Suprapubic skin (tissue), 4 donors: ENCODE measurements around the gene GMEB2. TPM values are rescaled to one million over a fixed set of nuclear protein-coding genes. Genes with fewer than 3 reads are reported as not detected.
"Not testable (repeated sequence)": the region's sequence is repeated elsewhere in the genome, so short reads cannot be mapped to it uniquely, and the experiment has no call there.

ENCODE experiments used
- DNase-seq, 2 donors: peaks; one replicate each; pipeline ENCODE4 v3.0.0-alpha.2; 2019; ENCODE audit warnings: low spot score in 2 of 2
- H3K27ac ChIP-seq: fragments of 200-600 bp; sonication (generic); one replicate; pipeline ENCODE4 v1.5.1; 2019
- H3K27me3 ChIP-seq: fragments of 200-600 bp; sonication (generic); one replicate; pipeline ENCODE4 v1.5.1; 2019
- H3K36me3 ChIP-seq: fragments of 200-600 bp; sonication (generic); one replicate; pipeline ENCODE4 v1.5.1; 2019
- H3K4me1 ChIP-seq: fragments of 200-600 bp; sonication (generic); one replicate; pipeline ENCODE4 v1.5.1; 2019
- H3K4me3 ChIP-seq: fragments of 200-600 bp; sonication (generic); one replicate; pipeline ENCODE4 v1.5.1; 2019; ENCODE audit warnings: mild to moderate bottlenecking
- H3K9me3 ChIP-seq: fragments of 200-600 bp; sonication (generic); one replicate; pipeline ENCODE4 v1.5.1; 2019
- EP300 ChIP-seq: sonication (generic); formaldehyde crosslinking; IDR thresholded peaks from one replicate; pipeline ENCODE4 v1.6.1; 2017; ENCODE audit warnings: antibody characterized with exemption
- POLR2A ChIP-seq, 2 donors: fragments of 450-650 bp; IDR thresholded peaks; one replicate each; pipeline ENCODE4 v1.6.1; 2017; ENCODE audit warnings: antibody characterized with exemption in 2 of 2, mild to moderate bottlenecking in 2 of 2, moderate library complexity in 2 of 2
- POLR2AphosphoS5 ChIP-seq, 3 donors: sonication (generic); formaldehyde crosslinking; IDR thresholded peaks; one replicate each; pipeline ENCODE4 v1.6.1; 2017; ENCODE audit warnings: antibody characterized with exemption in 3 of 3
- WGBS: methylation state at CpG from one replicate; pipeline ENCODE4 v1.1.5; 2018; 5-methylcytosine and 5-hydroxymethylcytosine counted together
- total RNA-seq, 4 donors: library from RNA; depleted of rRNA; stranded (reverse); fragments of >200 nt; gene quantifications; one replicate each; pipeline ENCODE4 v1.1.0, GENCODE V29; 2016
- TF ChIP-seq, protein P1 (sequence below), 2 donors: fragments of 200-600 bp in 1 of 2; fragments of 450-650 bp in 1 of 2; sonication (generic) in 1 of 2; IDR thresholded peaks; one replicate each; pipeline ENCODE4 v1.5.1; 2016 to 2019; ENCODE audit warnings: antibody characterized with exemption in 2 of 2, mild to moderate bottlenecking in 1 of 2, moderate library complexity in 1 of 2

The GMEB2 gene, protein sequence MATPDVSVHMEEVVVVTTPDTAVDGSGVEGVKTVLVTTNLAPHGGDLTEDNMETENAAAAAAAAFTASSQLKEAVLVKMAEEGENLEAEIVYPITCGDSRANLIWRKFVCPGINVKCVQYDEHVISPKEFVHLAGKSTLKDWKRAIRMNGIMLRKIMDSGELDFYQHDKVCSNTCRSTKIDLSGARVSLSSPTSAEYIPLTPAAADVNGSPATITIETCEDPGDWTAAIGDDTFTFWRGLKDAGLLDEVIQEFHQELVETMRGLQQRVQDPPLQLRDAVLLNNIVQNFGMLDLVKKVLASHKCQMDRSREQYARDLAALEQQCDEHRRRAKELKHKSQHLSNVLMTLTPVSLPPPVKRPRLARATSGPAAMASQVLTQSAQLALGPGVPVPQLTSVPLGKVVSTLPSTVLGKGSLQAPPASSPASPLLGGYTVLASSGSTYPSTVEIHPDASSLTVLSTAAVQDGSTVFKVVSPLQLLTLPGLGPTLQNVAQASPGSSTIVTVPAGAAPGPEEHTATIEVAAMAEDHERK
- 10 to 100 TPM; 15.5 to 18.5 (median 16.4) TPM for total RNA-seq

- H3K9me3 ChIP-seq, result no peaks in the 10 kb centered on the region
- H3K27ac ChIP-seq, result peak within 1 kb of the TSS; percentile 93
- H3K4me3 ChIP-seq, result peak within 1 kb of the TSS; percentile 98
- H3K36me3 ChIP-seq, result no peaks in the 10 kb centered on the region
- DNase-seq, result peak in 1 of 2 donors; percentile 78
- peaks cover 34% of the 10 kb centered on the region for H3K4me1 ChIP-seq
- TF ChIP-seq POLR2A (IDR thresholded peaks at IDR 0.05) (peak in 1 of 2 donors; percentile 32), EP300 (no peak), POLR2AphosphoS5 (IDR thresholded peaks at IDR 0.05) (no peak)
- TF ChIP-seq, protein P1, sequence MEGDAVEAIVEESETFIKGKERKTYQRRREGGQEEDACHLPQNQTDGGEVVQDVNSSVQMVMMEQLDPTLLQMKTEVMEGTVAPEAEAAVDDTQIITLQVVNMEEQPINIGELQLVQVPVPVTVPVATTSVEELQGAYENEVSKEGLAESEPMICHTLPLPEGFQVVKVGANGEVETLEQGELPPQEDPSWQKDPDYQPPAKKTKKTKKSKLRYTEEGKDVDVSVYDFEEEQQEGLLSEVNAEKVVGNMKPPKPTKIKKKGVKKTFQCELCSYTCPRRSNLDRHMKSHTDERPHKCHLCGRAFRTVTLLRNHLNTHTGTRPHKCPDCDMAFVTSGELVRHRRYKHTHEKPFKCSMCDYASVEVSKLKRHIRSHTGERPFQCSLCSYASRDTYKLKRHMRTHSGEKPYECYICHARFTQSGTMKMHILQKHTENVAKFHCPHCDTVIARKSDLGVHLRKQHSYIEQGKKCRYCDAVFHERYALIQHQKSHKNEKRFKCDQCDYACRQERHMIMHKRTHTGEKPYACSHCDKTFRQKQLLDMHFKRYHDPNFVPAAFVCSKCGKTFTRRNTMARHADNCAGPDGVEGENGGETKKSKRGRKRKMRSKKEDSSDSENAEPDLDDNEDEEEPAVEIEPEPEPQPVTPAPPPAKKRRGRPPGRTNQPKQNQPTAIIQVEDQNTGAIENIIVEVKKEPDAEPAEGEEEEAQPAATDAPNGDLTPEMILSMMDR (IDR thresholded peaks at IDR 0.05), result no peak
- H3K27me3 ChIP-seq, result no peaks in the 10 kb centered on the region
- no CpG with 5 or more reads among the region's 114 CpGs for WGBS
These were observed at the start of gene GMEB2 for GRCh38 chr20:63626424-63627128. Gene GMEB2 (minus strand): TSS chr20:63627101. CDS start chr20:63619397, 7,704 bp downstream.

- H3K4me1 ChIP-seq, result peaks cover 5% of the 10 kb centered on the region
- H3K27me3 ChIP-seq, result no peaks in the 10 kb centered on the region
- no peak for TF ChIP-seq EP300
- TF ChIP-seq, protein P1 (IDR thresholded peaks at IDR 0.05), result no peak
- no peak for TF ChIP-seq POLR2A (IDR thresholded peaks at IDR 0.05)
- TF ChIP-seq POLR2AphosphoS5 (IDR thresholded peaks at IDR 0.05), result no peak
- 96% methylated on average over 18 of the region's 20 CpGs for WGBS
- H3K27ac ChIP-seq, result no peak overlapping the region
- peaks cover 64% of the 10 kb centered on the region for H3K36me3 ChIP-seq
- H3K9me3 ChIP-seq, result no peaks in the 10 kb centered on the region
- no peak overlapping the region for H3K4me3 ChIP-seq
- no peak for DNase-seq
These were observed 48.9 kb upstream of the GMEB2 start for GRCh38 chr20:63675681-63676368.

- Histone ChIP-seq H3K27ac (no peak overlapping the region), H3K9me3 (no peaks in the 10 kb centered on the region), H3K4me1 (peaks cover 5% of the 10 kb centered on the region), H3K4me3 (no peak overlapping the region), H3K36me3 (peaks cover 50% of the 10 kb centered on the region), H3K27me3 (no peaks in the 10 kb centered on the region)
- 95% methylated on average over 14 of the region's 14 CpGs for WGBS
- TF ChIP-seq EP300, result no peak
- TF ChIP-seq POLR2AphosphoS5 (IDR thresholded peaks at IDR 0.05), result no peak
- TF ChIP-seq, protein P1 (IDR thresholded peaks at IDR 0.05), result no peak
- no peak for TF ChIP-seq POLR2A (IDR thresholded peaks at IDR 0.05)
- no peak for DNase-seq
These were observed 47.0 kb upstream of the GMEB2 start for GRCh38 chr20:63673951-63674350.

DNA sequence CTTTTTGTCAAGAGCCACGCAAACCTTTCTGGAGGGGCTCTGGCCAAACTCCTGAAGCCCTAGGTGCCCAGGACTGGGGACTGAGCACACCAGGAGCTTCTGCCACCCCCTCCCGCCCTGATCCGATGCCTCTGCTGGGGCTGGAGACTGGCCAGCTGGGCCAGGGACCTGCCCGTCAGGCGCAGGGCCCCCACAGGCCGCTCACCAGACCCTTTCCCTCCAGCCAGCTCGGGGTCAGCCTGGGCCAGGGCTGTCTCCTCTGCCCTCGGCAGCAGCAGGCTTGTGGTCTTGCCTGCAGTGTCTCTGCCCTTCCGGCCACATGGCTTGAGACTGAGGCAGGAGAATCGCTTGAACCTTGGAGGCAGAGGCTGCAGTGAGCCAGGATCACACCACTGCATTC lies 45.8 kb upstream of the GMEB2 start:
- Histone ChIP-seq H3K36me3 (peaks cover 53% of the 10 kb centered on the region), H3K27me3 (no peaks in the 10 kb centered on the region)
- WGBS, result 93% methylated on average over 10 of the region's 10 CpGs

GRCh38 chr20:63671695-63672094 lies 44.8 kb upstream of the GMEB2 start:
- WGBS, result 94% methylated on average over 12 of the region's 12 CpGs
- not testable (repeated sequence) for H3K27ac ChIP-seq
- H3K36me3 ChIP-seq, result peaks cover 61% of the 10 kb centered on the region

More for the DNA sequence above, 45.8 kb upstream of the GMEB2 start:
- Histone ChIP-seq H3K4me3 (no peak overlapping the region), H3K27ac (no peak overlapping the region), H3K9me3 (no peaks in the 10 kb centered on the region), H3K4me1 (no peaks in the 10 kb centered on the region)
- TF ChIP-seq POLR2AphosphoS5 (IDR thresholded peaks at IDR 0.05) (no peak), POLR2A (IDR thresholded peaks at IDR 0.05) (no peak), EP300 (no peak)
- TF ChIP-seq, protein P1 (IDR thresholded peaks at IDR 0.05), result no peak
- DNase-seq, result no peak

More at GRCh38 chr20:63671695-63672094, 44.8 kb upstream of the GMEB2 start:
- not testable (repeated sequence) for H3K9me3 ChIP-seq, H3K27me3 ChIP-seq, H3K4me3 ChIP-seq, DNase-seq, H3K4me1 ChIP-seq
